IPS DF 6.9 (cell line): ENCODE results near the gene ATP6V1C2.

Experiments used
- DNase-seq: peaks from one replicate; pipeline ENCODE4 v3.0.0-alpha.2; 2013; ENCODE audit warnings: low read depth, low spot score
- H3K27ac ChIP-seq: one replicate; pipeline ENCODE4 v1.5.1; 2013; ENCODE audit warnings: low read length, control low read depth
- H3K27me3 ChIP-seq: 2 replicates; pipeline ENCODE4 v1.6.1; 2013; ENCODE audit warnings: mild to moderate bottlenecking, low read length; ENCODE audit not compliant: control insufficient read depth, insufficient read depth
- H3K36me3 ChIP-seq: 2 replicates; pipeline ENCODE4 v1.6.1; 2013; ENCODE audit warnings: low read length; ENCODE audit not compliant: control insufficient read depth, insufficient read depth
- H3K4me1 ChIP-seq: 2 replicates; pipeline ENCODE4 v1.6.1; 2013; ENCODE audit warnings: low read length; ENCODE audit not compliant: control insufficient read depth, insufficient read depth
- H3K4me3 ChIP-seq: 2 replicates; pipeline ENCODE4 v1.5.1; 2013; ENCODE audit warnings: mild to moderate bottlenecking, low read length
- H3K9me3 ChIP-seq: 2 replicates; pipeline ENCODE4 v1.6.1; 2013; ENCODE audit warnings: low read length, inconsistent platforms; ENCODE audit not compliant: control insufficient read depth, insufficient read depth
- WGBS: extraction: QIAGEN DNeasy Blood & Tissue Kit; methylation state at CpG from one replicate; pipeline ENCODE4 v1.1.7; 2013; ENCODE audit warnings: mixed read lengths, missing lambda C conversion rate; ENCODE audit not compliant: insufficient read length, insufficient coverage; 5-methylcytosine and 5-hydroxymethylcytosine counted together

Gene ATP6V1C2

DNA sequence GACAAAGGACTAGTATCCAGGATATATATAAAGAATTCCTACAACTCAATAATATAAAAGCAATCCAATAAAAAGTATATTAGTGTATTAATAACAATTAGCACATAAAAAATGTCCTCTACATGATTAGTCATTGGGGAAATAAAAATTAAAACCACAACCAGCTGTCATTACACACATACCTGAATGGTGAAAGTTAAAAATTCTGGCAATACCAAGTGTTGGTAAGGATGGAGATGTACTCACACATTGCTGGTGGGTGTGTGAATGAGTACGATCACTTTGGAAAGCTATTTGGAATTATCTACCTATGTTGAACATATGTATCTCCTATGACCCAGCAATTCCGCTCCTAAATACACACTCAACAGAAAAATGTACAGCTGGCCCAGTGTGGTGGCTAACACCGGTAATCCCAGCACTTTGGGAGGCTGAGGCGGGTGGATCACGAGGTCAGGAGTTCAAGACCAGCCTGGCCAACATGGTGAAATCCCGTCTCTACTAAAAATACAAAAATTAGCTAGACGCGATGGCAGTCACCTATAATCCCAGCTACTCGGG, 17.3 kb upstream of the ATP6V1C2 start:
- Histone ChIP-seq H3K4me1 (no peaks in the 10 kb centered on the region), H3K36me3 (no peaks in the 10 kb centered on the region), H3K9me3 (no peaks in the 10 kb centered on the region), H3K27ac (no peak overlapping the region), H3K4me3 (no peak overlapping the region), H3K27me3 (no peaks in the 10 kb centered on the region)
- DNase-seq = no peak
- WGBS = no CpG with 5 or more reads among the region's 9 CpGs

DNA sequence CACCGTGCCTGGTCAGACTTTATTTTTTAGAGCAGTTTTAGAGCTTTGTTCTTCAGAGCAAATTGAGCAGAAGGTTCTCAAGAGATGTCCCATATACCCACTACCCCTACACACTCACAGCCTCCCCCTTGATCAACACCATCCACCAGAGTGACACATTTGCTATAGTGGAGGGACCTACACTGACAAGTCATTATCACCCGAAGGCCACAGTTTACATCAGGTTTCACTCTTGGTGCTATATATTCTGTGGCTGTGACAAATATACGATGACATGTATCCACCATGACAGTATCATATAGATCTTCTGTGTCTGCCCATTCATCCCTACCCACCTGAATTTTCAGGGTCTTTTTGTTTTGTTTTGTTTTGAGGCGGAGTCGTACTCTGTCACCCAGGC, 15.4 kb upstream of the ATP6V1C2 start:
- DNase-seq = no peak
- no peaks in the 10 kb centered on the region for H3K4me1 ChIP-seq
- H3K27me3 ChIP-seq = no peaks in the 10 kb centered on the region
- no peak overlapping the region for H3K27ac ChIP-seq
- H3K36me3 ChIP-seq = no peaks in the 10 kb centered on the region
- no CpG with 5 or more reads among the region's 5 CpGs for WGBS
- no peak overlapping the region for H3K4me3 ChIP-seq
- no peaks in the 10 kb centered on the region for H3K9me3 ChIP-seq

DNA sequence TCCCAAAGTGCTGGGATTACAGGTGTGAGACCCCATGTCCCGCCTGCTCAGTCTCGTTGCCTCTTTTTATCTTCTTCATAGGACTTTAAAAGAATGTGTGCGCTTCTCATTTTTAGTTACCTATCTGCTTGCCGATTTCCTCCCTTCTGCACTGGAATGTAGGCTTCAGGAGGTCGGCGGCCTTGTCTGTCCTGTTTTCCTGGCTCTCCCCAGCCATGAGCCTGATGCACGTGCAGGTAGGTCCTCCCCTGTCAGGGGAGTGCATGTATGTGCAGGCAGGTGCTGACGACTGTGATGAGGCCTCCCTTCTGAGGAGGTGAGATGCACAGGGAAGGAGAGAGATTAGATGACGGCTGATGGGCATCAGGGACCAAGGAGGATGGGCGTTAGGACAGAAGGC, 13.6 kb upstream of the ATP6V1C2 start:
- H3K27ac ChIP-seq = no peak overlapping the region
- no CpG with 5 or more reads among the region's 10 CpGs for WGBS
- H3K36me3 ChIP-seq = no peaks in the 10 kb centered on the region
- no peaks in the 10 kb centered on the region for H3K27me3 ChIP-seq
- no peaks in the 10 kb centered on the region for H3K4me1 ChIP-seq
- no peaks in the 10 kb centered on the region for H3K9me3 ChIP-seq
- DNase-seq = no peak
- no peak overlapping the region for H3K4me3 ChIP-seq

DNA sequence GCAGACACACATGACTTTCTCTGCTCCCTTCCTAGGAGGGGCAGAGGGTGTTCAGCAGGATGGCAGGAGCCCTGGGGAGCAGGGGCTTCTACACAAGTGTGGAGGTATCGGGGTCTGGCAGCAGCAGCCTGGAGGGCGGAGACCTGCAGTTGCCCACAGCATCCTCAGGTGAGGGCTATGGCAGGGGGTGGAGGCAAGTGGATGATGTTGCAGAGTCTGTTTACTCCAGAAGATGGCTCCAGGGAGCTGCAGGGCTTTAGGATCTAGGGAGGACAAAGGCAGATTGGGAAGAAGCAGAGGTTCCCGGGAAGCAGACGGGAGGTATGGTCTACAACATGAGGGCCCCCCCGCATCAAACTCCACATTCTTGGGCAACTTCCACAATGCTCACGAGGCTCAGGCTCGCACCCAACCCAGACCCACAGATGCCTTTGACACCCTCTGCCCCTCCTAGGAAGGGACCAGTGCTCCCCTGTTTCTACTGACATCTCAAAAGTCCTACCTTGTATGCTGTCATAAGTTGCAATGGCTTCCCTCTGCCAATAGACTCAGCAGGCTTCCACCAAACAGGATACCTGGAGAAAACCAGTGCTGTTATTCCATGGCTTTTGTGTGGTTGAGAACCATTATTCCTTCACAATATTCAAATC, 12.0 kb upstream of the ATP6V1C2 start:
- Histone ChIP-seq H3K9me3 (no peaks in the 10 kb centered on the region), H3K27ac (no peak overlapping the region), H3K27me3 (no peaks in the 10 kb centered on the region), H3K4me3 (no peak overlapping the region), H3K4me1 (no peaks in the 10 kb centered on the region), H3K36me3 (no peaks in the 10 kb centered on the region)
- no CpG with 5 or more reads among the region's 7 CpGs for WGBS
- peak; percentile 45 for DNase-seq

DNA sequence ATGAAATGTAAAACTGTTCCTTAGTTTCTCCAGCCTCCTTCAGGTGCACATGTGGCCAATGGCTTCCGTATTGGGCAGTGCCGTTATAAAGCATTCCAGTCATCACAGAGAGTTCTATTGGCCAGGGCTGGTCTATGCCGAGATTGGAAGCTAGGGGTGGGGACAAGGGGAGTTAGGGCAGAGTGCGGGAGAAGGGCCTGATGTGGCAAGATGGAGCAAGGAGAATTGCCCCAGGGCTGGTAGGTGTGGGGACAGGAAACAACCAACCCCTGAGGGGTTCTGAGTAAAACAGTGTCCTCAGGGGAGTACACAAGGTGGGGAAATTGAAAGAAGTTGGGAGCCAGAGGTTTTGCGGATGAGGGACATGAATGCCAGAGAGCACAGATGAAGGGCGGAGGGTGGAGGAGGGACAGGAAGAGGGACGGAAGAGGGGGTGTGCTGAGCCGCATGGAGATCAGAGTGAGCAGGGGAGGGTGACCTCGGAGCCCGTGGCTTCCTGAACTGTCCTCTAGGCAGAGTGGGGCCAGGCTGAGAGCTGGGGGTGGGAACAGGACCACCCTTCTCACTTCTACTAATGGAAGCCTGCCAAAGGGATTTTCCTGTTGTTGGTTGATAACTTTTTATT, 9.1 kb upstream of the ATP6V1C2 start:
- WGBS = no CpG with 5 or more reads among the region's 10 CpGs
- H3K27ac ChIP-seq = no peak overlapping the region
- no peaks in the 10 kb centered on the region for H3K4me1 ChIP-seq
- H3K4me3 ChIP-seq = no peak overlapping the region
- H3K9me3 ChIP-seq = no peaks in the 10 kb centered on the region
- no peaks in the 10 kb centered on the region for H3K27me3 ChIP-seq
- no peak for DNase-seq
- no peaks in the 10 kb centered on the region for H3K36me3 ChIP-seq

DNA sequence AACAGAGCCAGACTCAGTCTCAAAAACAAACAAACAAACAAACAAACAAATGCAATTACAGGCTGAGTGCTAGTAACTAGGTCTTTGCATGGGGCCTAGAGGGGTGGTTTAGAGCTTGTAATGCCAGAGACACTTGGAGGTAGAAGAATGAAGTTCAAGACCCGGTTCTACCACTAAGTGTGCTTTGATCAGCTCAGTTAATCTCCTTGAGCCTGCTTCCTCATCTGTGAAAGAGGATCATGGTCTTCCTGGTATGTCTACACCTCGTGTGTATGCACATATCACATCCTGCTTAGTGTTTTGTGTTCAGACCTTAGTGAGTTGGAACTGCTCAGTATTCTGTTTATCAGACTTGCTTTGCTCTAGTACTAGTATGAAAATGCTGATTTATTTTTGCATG, 4.8 kb upstream of the ATP6V1C2 start:
- Histone ChIP-seq H3K4me3 (no peak overlapping the region), H3K4me1 (0 out of 2 replicates have a peak, but pooled peaks cover 3% of the 10 kb centered on the region), H3K9me3 (no peaks in the 10 kb centered on the region), H3K27me3 (peaks cover 14% of the 10 kb centered on the region), H3K27ac (no peak overlapping the region), H3K36me3 (no peaks in the 10 kb centered on the region; the same call in 1 of the 2 replicates)
- no peak for DNase-seq
- no CpG with 5 or more reads among the region's 2 CpGs for WGBS

DNA sequence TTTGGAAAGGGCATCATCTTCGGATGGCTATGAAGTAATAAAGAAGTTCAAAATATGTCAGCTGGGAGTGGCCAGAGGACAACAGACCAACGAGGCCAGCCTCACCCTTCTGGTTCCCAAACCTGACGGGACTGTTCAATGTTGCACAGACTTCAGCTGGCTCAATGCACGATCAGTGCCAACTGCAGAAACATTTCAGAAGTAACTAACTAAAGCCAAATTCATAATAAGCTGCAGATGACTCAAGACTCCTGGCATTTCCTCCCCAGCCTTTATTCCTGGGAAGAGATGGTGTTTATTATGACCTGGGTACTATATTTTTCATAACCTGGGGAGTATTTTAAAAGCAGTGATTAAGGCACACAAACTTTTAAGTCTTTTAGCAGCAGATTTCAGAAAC, 3.8 kb upstream of the ATP6V1C2 start:
- Histone ChIP-seq H3K4me1 (peaks cover 5% of the 10 kb centered on the region; the same call in 1 of the 2 replicates), H3K9me3 (no peaks in the 10 kb centered on the region), H3K36me3 (no peaks in the 10 kb centered on the region; the same call in 1 of the 2 replicates), H3K4me3 (no peak overlapping the region), H3K27ac (no peak overlapping the region), H3K27me3 (peaks cover 23% of the 10 kb centered on the region)
- WGBS = no CpG with 5 or more reads among the region's 4 CpGs
- DNase-seq = no peak

DNA sequence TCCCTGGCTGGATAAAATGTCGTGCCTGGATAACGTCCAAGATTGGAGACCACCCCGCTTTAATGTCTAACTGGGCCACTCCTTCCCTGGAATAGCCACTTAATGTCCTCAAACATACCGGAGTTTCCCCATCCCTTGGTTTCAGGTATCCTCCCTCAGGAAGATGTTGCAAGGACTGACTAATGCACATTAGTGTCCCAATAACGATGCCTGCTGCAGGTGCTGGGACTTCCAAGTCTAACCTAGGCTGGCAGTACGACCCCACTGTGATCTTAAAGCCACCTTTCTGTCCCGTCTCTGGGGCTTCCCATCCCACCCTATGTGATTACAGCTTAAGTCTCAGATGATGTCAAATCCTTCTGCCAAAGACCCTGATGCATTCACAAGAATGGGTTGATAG, 1.1 kb upstream of the ATP6V1C2 start:
- peaks cover 33% of the 10 kb centered on the region for H3K27me3 ChIP-seq
- DNase-seq = no peak
- WGBS = no CpG with 5 or more reads among the region's 7 CpGs
- no peaks in the 10 kb centered on the region for H3K9me3 ChIP-seq
- H3K4me3 ChIP-seq = no peak overlapping the region
- H3K27ac ChIP-seq = no peak overlapping the region
- peaks cover 5% of the 10 kb centered on the region; the same call in 1 of the 2 replicates for H3K4me1 ChIP-seq
- H3K36me3 ChIP-seq = no peaks in the 10 kb centered on the region; the same call in 1 of the 2 replicates

DNA sequence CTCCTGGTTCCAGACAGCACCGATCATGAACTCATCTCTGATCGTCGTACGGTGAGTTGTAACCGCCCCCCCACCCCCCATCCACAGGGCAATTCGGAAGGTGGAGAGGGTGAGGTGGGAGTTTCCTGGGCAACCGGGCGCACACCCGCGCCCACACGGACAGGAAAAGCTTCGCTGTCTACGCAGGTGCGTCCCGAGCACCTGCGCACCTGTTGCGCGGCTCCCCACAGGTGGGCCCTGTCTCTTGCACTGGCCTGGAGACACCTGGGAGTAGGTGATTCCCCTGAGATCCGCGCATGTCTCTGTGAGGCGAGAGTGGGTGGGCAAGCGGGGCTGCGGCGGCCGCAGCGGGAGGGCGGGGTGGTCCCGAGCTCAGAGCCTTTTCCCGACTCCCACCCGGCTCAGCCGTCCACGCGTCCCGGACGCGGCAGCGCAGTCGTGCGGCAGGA, 459 bp upstream of the ATP6V1C2 start:
- DNase-seq = no peak
- peaks cover 33% of the 10 kb centered on the region for H3K27me3 ChIP-seq

DNA sequence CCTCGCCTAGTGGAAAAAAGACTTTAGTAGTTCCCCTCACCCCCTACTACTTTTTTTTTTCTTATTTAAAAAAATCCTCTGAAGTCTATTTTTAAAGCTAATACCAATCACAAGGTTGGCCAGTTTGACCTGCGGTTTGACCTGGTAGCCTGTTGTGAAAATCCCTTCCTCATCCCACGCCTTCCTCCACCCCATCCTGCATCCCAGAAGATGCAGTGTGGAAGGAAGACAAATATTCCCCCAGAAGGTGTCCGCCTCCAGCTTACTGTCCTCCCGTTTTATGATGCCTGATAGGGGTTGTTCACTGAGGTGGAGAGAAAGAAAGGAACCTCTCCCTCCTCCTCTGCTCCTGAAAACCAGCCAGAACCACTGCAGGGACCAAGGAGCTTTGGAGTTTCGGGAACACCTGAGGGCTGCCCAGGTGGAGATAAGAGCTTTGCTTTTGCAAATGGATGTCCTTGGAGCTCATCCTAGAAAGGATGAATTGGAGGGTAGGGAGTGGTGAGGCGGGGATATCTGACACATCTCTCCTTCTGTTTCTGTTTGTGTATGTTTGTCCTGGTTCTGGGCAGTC, 909 bp downstream of the ATP6V1C2 start:
- Histone ChIP-seq H3K4me3 (peak overlapping the region; percentile 31; the same call in 1 of the 2 replicates), H3K27ac (no peak overlapping the region), H3K36me3 (no peaks in the 10 kb centered on the region; the same call in 1 of the 2 replicates), H3K27me3 (peaks cover 33% of the 10 kb centered on the region), H3K9me3 (no peaks in the 10 kb centered on the region), H3K4me1 (peaks cover 5% of the 10 kb centered on the region; the same call in 1 of the 2 replicates)
- no CpG with 5 or more reads among the region's 7 CpGs for WGBS
- DNase-seq = no peak

More for the DNA sequence above, 459 bp upstream of the ATP6V1C2 start:
- Histone ChIP-seq H3K36me3 (no peaks in the 10 kb centered on the region; the same call in 1 of the 2 replicates), H3K9me3 (no peaks in the 10 kb centered on the region), H3K4me1 (peaks cover 5% of the 10 kb centered on the region; the same call in 1 of the 2 replicates), H3K27ac (no peak overlapping the region), H3K4me3 (peak overlapping the region; percentile 31; the same call in 1 of the 2 replicates)
- WGBS = no CpG with 5 or more reads among the region's 39 CpGs
